Activated CD4-positive, alpha-beta T cell treated with anti-CD3 and anti-CD28 coated beads, Interleukin-2, amount 10 ng/mL, durations not matched to agents 7 days and 5 days (primary cell): ENCODE data around the gene ACSF2. TPM values are rescaled to one million over a fixed set of nuclear protein-coding genes. Genes with fewer than 3 reads are reported as not detected.
"Not testable (repeated sequence)": the region's sequence is repeated elsewhere in the genome, so short reads cannot be mapped to it uniquely, and the experiment has no call there.

Experiments used
- CTCF ChIA-PET: fragments of 350-600 bp; sonication (Branson Sonifier 250); formaldehyde crosslinking; loops from one replicate; lab custom pipeline; 2021; ENCODE audit warnings: antibody characterized with exemption; lab: Charles Lee
- POLR2A ChIA-PET: fragments of 350-600 bp; sonication (Branson Sonifier 250); formaldehyde crosslinking; loops from one replicate; lab custom pipeline; 2021; ENCODE audit warnings: antibody characterized with exemption; lab: Charles Lee
- DNase-seq: peaks from one replicate; pipeline ENCODE4 v3.0.0-alpha.2; 2020
- H3K27ac Mint-ChIP-seq: one replicate; pipeline ENCODE4 v1.8.0; 2021; ENCODE audit warnings: mild to moderate bottlenecking, moderate library complexity, mixed read lengths
- H3K27me3 Mint-ChIP-seq: one replicate; pipeline ENCODE4 v1.8.0; 2021; ENCODE audit warnings: mixed read lengths
- H3K36me3 Mint-ChIP-seq: one replicate; pipeline ENCODE4 v1.8.0; 2021; ENCODE audit warnings: low read depth, mixed read lengths
- H3K4me1 Mint-ChIP-seq: one replicate; pipeline ENCODE4 v1.8.0; 2021; ENCODE audit warnings: mixed read lengths
- H3K4me3 Mint-ChIP-seq: one replicate; pipeline ENCODE4 v1.8.0; 2021; ENCODE audit warnings: mild to moderate bottlenecking, moderate library complexity, mixed read lengths
- H3K9me3 Mint-ChIP-seq: one replicate; pipeline ENCODE4 v1.8.0; 2021; ENCODE audit warnings: mixed read lengths
- total RNA-seq, 2 experiments: library from RNA; stranded (reverse); gene quantifications; one replicate each; pipeline ENCODE4 v1.2.3, GENCODE V29; 2021

The ACSF2 gene
- total RNA-seq, 2 experiments from 2014 or later: 24.5 to 31.4 TPM

- peaks cover 42% of the 10 kb centered on the region for H3K36me3 Mint-ChIP-seq
- no peaks in the 10 kb centered on the region for H3K27me3 Mint-ChIP-seq
- POLR2A ChIA-PET: no interaction called here
- H3K9me3 Mint-ChIP-seq: no peaks in the 10 kb centered on the region
- peak overlapping the region; percentile 1 for H3K4me3 Mint-ChIP-seq
- no peak overlapping the region for H3K27ac Mint-ChIP-seq
- CTCF ChIA-PET: no interaction called here
- no peak for DNase-seq
- peaks cover 33% of the 10 kb centered on the region for H3K4me1 Mint-ChIP-seq
These were observed 31.3 kb upstream of the ACSF2 start for GRCh38 chr17:50394711-50395110.

GRCh38 chr17:50396261-50397110 is 29.5 kb upstream of the ACSF2 start:
- H3K9me3 Mint-ChIP-seq: no peaks in the 10 kb centered on the region
- no peaks in the 10 kb centered on the region for H3K27me3 Mint-ChIP-seq
- peaks cover 34% of the 10 kb centered on the region for H3K36me3 Mint-ChIP-seq
- H3K4me3 Mint-ChIP-seq: peak overlapping the region; percentile 80
- ChIA-PET CTCF (interaction anchor here (0.5 to 4.1 kb wide), 58 partner anchors 8 to 1530 kb away, joined by 3 to 76 read pairs (median 4); partner anchors contain the start of genes EME1, MRPL27, PPP1R9B and XYLT2), POLR2A (interaction anchor here (0.6 to 0.9 kb wide), 2 partner anchors 30 to 135 kb away, joined by 3 to 4 read pairs; partner anchors contain the start of gene ACSF2)
- H3K27ac Mint-ChIP-seq: peak overlapping the region; percentile 89
- peaks cover 33% of the 10 kb centered on the region for H3K4me1 Mint-ChIP-seq
- no peak for DNase-seq

GRCh38 chr17:50397111-50397918 is 28.7 kb upstream of the ACSF2 start, which contains the start of gene LRRC59:
Gene LRRC59 (minus strand): TSS chr17:50397523. CDS start chr17:50397317, 206 bp downstream.
- peak within 1 kb of the TSS; percentile 89 for H3K27ac Mint-ChIP-seq
- peak; percentile 93 for DNase-seq
- H3K4me1 Mint-ChIP-seq: peaks cover 33% of the 10 kb centered on the region
- no peaks in the 10 kb centered on the region for H3K9me3 Mint-ChIP-seq
- CTCF ChIA-PET: interaction anchor here (0.6 to 4.1 kb wide), 57 partner anchors 9 to 1531 kb away, joined by 3 to 76 read pairs (median 4); partner anchors contain the start of genes EME1, MRPL27, PPP1R9B and XYLT2
- H3K36me3 Mint-ChIP-seq: peaks cover 25% of the 10 kb centered on the region
- peak within 1 kb of the TSS; percentile 80 for H3K4me3 Mint-ChIP-seq
- POLR2A ChIA-PET: interaction anchor here (0.8 to 0.9 kb wide), 2 partner anchors 29 to 122 kb away, joined by 3 to 4 read pairs; partner anchors contain the start of gene ACSF2
- H3K27me3 Mint-ChIP-seq: no peaks in the 10 kb centered on the region

- POLR2A ChIA-PET: interaction anchor here (0.8 kb wide), 1 partner anchor 123 kb away, joined by 4 read pairs; no protein-coding TSS in a partner anchor
- peaks cover 33% of the 10 kb centered on the region for H3K4me1 Mint-ChIP-seq
These were observed 28.1 kb upstream of the ACSF2 start for GRCh38 chr17:50397919-50398285.

GRCh38 chr17:50398672-50399071 is 27.3 kb upstream of the ACSF2 start:
- peaks cover 30% of the 10 kb centered on the region for H3K4me1 Mint-ChIP-seq

More at GRCh38 chr17:50397919-50398285, 28.1 kb upstream of the ACSF2 start:
- Mint-ChIP-seq H3K36me3 (peaks cover 21% of the 10 kb centered on the region), H3K27me3 (no peaks in the 10 kb centered on the region), H3K27ac (peak overlapping the region; percentile 89), H3K4me3 (peak overlapping the region; percentile 80), H3K9me3 (no peaks in the 10 kb centered on the region)
- CTCF ChIA-PET: interaction anchor here (0.8 to 4.1 kb wide), 42 partner anchors 9 to 382 kb away, joined by 3 to 76 read pairs (median 5); partner anchors contain the start of genes EME1, MRPL27, PPP1R9B and XYLT2
- DNase-seq: no peak

GRCh38 chr17:50399591-50399990 is 26.4 kb upstream of the ACSF2 start:
- CTCF ChIA-PET: interaction anchor here (1.3 kb wide), 1 partner anchor 28 kb away, joined by 3 read pairs; no protein-coding TSS in a partner anchor
- H3K4me3 Mint-ChIP-seq, DNase-seq, H3K27ac Mint-ChIP-seq, H3K36me3 Mint-ChIP-seq, H3K27me3 Mint-ChIP-seq, H3K9me3 Mint-ChIP-seq, POLR2A ChIA-PET: not testable (repeated sequence)
- peaks cover 26% of the 10 kb centered on the region for H3K4me1 Mint-ChIP-seq

More at GRCh38 chr17:50398672-50399071, 27.3 kb upstream of the ACSF2 start:
- peaks cover 14% of the 10 kb centered on the region for H3K36me3 Mint-ChIP-seq
- H3K9me3 Mint-ChIP-seq, H3K4me3 Mint-ChIP-seq, H3K27ac Mint-ChIP-seq, POLR2A ChIA-PET, H3K27me3 Mint-ChIP-seq, DNase-seq: not testable (repeated sequence)
- CTCF ChIA-PET: interaction anchor here (1.1 to 4.1 kb wide), 9 partner anchors 8 to 73 kb away, joined by 3 to 76 read pairs (median 11); partner anchors contain the start of genes EME1 and MRPL27

- H3K27ac Mint-ChIP-seq, POLR2A ChIA-PET, H3K27me3 Mint-ChIP-seq, H3K4me1 Mint-ChIP-seq, DNase-seq, H3K36me3 Mint-ChIP-seq, H3K4me3 Mint-ChIP-seq, H3K9me3 Mint-ChIP-seq: not testable (repeated sequence)
- CTCF ChIA-PET: interaction anchor here (5.0 kb wide), 1 partner anchor 8 kb away, joined by 32 read pairs; the partner anchor contains the start of gene LRRC59
These were observed 20.7 kb upstream of the ACSF2 start for GRCh38 chr17:50405351-50405750.

- no peaks in the 10 kb centered on the region for H3K36me3 Mint-ChIP-seq
- H3K4me1 Mint-ChIP-seq: no peaks in the 10 kb centered on the region
- H3K4me3 Mint-ChIP-seq: no peak overlapping the region
- H3K9me3 Mint-ChIP-seq: no peaks in the 10 kb centered on the region
- no peak for DNase-seq
- peaks cover 9% of the 10 kb centered on the region for H3K27me3 Mint-ChIP-seq
- ChIA-PET CTCF (interaction anchor here (5.0 kb wide), 1 partner anchor 10 kb away, joined by 32 read pairs; the partner anchor contains the start of gene LRRC59), POLR2A (interaction anchor here (0.6 kb wide), 1 partner anchor 307 kb away, joined by 3 read pairs; no protein-coding TSS in a partner anchor)
- H3K27ac Mint-ChIP-seq: no peak overlapping the region
These were observed 19.4 kb upstream of the ACSF2 start for GRCh38 chr17:50406578-50406977.

- Mint-ChIP-seq H3K9me3 (no peaks in the 10 kb centered on the region), H3K36me3 (no peaks in the 10 kb centered on the region), H3K4me3 (no peak overlapping the region), H3K4me1 (no peaks in the 10 kb centered on the region), H3K27me3 (peaks cover 16% of the 10 kb centered on the region), H3K27ac (no peak overlapping the region)
- ChIA-PET POLR2A (no interaction called here), CTCF (interaction anchor here (5.0 kb wide), 1 partner anchor 11 kb away, joined by 32 read pairs; the partner anchor contains the start of gene LRRC59)
- no peak for DNase-seq
These were observed 18.1 kb upstream of the ACSF2 start for GRCh38 chr17:50407921-50408320.

- Mint-ChIP-seq H3K9me3 (no peaks in the 10 kb centered on the region), H3K27me3 (peaks cover 14% of the 10 kb centered on the region), H3K4me1 (no peaks in the 10 kb centered on the region), H3K27ac (no peak overlapping the region), H3K36me3 (no peaks in the 10 kb centered on the region), H3K4me3 (no peak overlapping the region)
- no peak for DNase-seq
- ChIA-PET CTCF (interaction anchor here (1.4 to 1.9 kb wide), 2 partner anchors 14 to 16 kb away, joined by 3 to 10 read pairs; partner anchors contain the start of gene LRRC59), POLR2A (no interaction called here)
These were observed 13.8 kb upstream of the ACSF2 start for GRCh38 chr17:50412188-50412732.

GRCh38 chr17:50414808-50415207 is 11.2 kb upstream of the ACSF2 start:
- DNase-seq: no peak
- POLR2A ChIA-PET: no interaction called here
- CTCF ChIA-PET: interaction anchor here (1.4 kb wide), 1 partner anchor 17 kb away, joined by 4 read pairs; the partner anchor contains the start of gene LRRC59
- H3K4me1 Mint-ChIP-seq: peaks cover 3% of the 10 kb centered on the region
- no peak overlapping the region for H3K4me3 Mint-ChIP-seq
- H3K27me3 Mint-ChIP-seq: peaks cover 19% of the 10 kb centered on the region
- H3K27ac Mint-ChIP-seq: no peak overlapping the region
- H3K36me3 Mint-ChIP-seq: peaks cover 4% of the 10 kb centered on the region
- peaks cover 7% of the 10 kb centered on the region for H3K9me3 Mint-ChIP-seq
